HepG2 (cell line): ENCODE results near the gene PACS2. TPM values are rescaled to one million over a fixed set of nuclear protein-coding genes. Genes with fewer than 3 reads are reported as not detected.
A peak's percentile ranks its signal among the peaks of the same experiment; 100 is the strongest.

Source experiments
- ATAC-seq: fragments of 200-7000 bp; cut with Tn5 transposase; 3 replicates; pipeline ENCODE4 v1.9.1; 2020; ENCODE audit warnings: mild to moderate bottlenecking, moderate library complexity
- Bru-seq: library from RNA; stranded (reverse); fragments of 400-500 nt; gene quantifications from one replicate; lab custom pipeline; 2021; lab: Mats Ljungman, UMichigan
- BruChase-seq, 2 experiments: library from RNA; stranded (reverse); fragments of 400-500 nt; gene quantifications; one replicate each; lab custom pipeline; 2021; lab: Mats Ljungman, UMichigan
- BruUV-seq: library from RNA; stranded (reverse); fragments of 400-500 nt; replicated peaks from 2 replicates; lab custom pipeline; 2021; lab: Mats Ljungman, UMichigan
- CTCF ChIA-PET: fragments of 300-600 bp; formaldehyde crosslinking; extraction: SDS; loops from one replicate; lab custom pipeline; 2021; ENCODE audit warnings: low total read pairs, inconsistent platforms, low intra/inter-chr PET ratio; lab: Yijun Ruan, JAX
- POLR2A ChIA-PET: fragments of 350-600 bp; sonication (Branson Sonifier 250); formaldehyde crosslinking; loops from one replicate; lab custom pipeline; 2020; ENCODE audit warnings: antibody characterized with exemption, inconsistent platforms; lab: Yijun Ruan, JAX
- DNase-seq: peaks from one replicate; pipeline ENCODE4 v3.0.0-alpha.2; 2015; ENCODE audit warnings: low spot score
- FAIRE-seq: peaks from 3 replicates; lab custom pipeline; 2011; peaks lifted over from hg19 to GRCh38; lab: Jason Lieb, UNC
- H2AFZ ChIP-seq: one replicate; pipeline ENCODE4 v1.6.1; 2011; ENCODE audit warnings: low read length, inconsistent platforms
- H3K27ac ChIP-seq: fragments of 300-600 bp; 3 replicates; pipeline ENCODE4 v1.8.0; 2011; ENCODE audit warnings: mixed run types, mild to moderate bottlenecking, mixed read lengths, low read length, inconsistent platforms; ENCODE audit not compliant: insufficient read depth; ENCODE audit errors: extremely low read length
- H3K27me3 ChIP-seq, 2 experiments: fragments of 200-600 bp in 1 of 2; 2 replicates in 1 of 2; 3 replicates in 1 of 2; pipeline versions ENCODE4 v1.6.0 to v1.8.0; 2011; ENCODE audit warnings: low read length in 2 of 2, mild to moderate bottlenecking in 2 of 2, moderate library complexity in 2 of 2, inconsistent platforms in 1 of 2; ENCODE audit not compliant: insufficient read depth in 2 of 2, control insufficient read depth in 1 of 2
- H3K36me3 ChIP-seq, 2 experiments: fragments of 200-600 bp in 1 of 2; replicated peaks in 1 of 2; 2 replicates in 1 of 2; 3 replicates in 1 of 2; pipeline versions ENCODE4 v1.5.1 to v1.8.0; 2011; ENCODE audit warnings: low read length in 2 of 2, inconsistent platforms in 1 of 2; ENCODE audit not compliant: insufficient read depth in 2 of 2, control insufficient read depth in 1 of 2
- H3K4me1 ChIP-seq: 2 replicates; pipeline ENCODE4 v1.5.1; 2012; ENCODE audit warnings: low read length, inconsistent platforms; ENCODE audit not compliant: insufficient read depth
- H3K4me2 ChIP-seq: 2 replicates; pipeline ENCODE4 v1.6.0; 2011; ENCODE audit warnings: low read depth, low read length, inconsistent platforms
- H3K4me3 ChIP-seq, 3 experiments: fragments of 200-600 bp in 1 of 3; sonication (generic), shearing (Covaris generic) in 1 of 3; replicated peaks in 1 of 3; 2 replicates each; pipeline ENCODE4 v1.5.1; 2011 to 2016; ENCODE audit warnings: low read length in 3 of 3, inconsistent platforms in 2 of 3, low read depth in 2 of 3, mild to moderate bottlenecking in 2 of 3, control low read depth in 1 of 3, mixed read lengths in 1 of 3; ENCODE audit not compliant: insufficient read depth in 1 of 3
- H3K79me2 ChIP-seq: one replicate; pipeline ENCODE4 v1.6.1; 2011; ENCODE audit warnings: low read length, inconsistent platforms; ENCODE audit not compliant: insufficient read depth
- H3K9ac ChIP-seq: 2 replicates; pipeline ENCODE4 v1.6.0; 2011; ENCODE audit warnings: mild to moderate bottlenecking, low read depth, low read length, inconsistent platforms; ENCODE audit not compliant: insufficient read depth
- H3K9me3 ChIP-seq: 2 replicates; pipeline ENCODE4 v1.5.1; 2012; ENCODE audit warnings: mild to moderate bottlenecking, low read length
- H4K20me1 ChIP-seq: 2 replicates; pipeline ENCODE4 v1.6.0; 2011; ENCODE audit warnings: inconsistent platforms, mild to moderate bottlenecking, low read length, moderate library complexity; ENCODE audit not compliant: insufficient read depth
- EZH2 ChIP-seq: conservative IDR thresholded peaks from 2 replicates; pipeline ENCODE4 v1.6.1; 2012; ENCODE audit warnings: mild to moderate bottlenecking, low read depth, low read length, moderate library complexity
- GFI1 ChIP-seq: sonication (generic); formaldehyde crosslinking; IDR thresholded peaks from 2 replicates; pipeline ENCODE4 v1.5.0; 2020; ENCODE audit warnings: missing genetic modification reagents, mild to moderate bottlenecking, borderline replicate concordance
- HNRNPLL ChIP-seq: fragments of 200-400 bp; formaldehyde crosslinking; IDR thresholded peaks from 2 replicates; pipeline ENCODE4 v1.6.1; 2017; ENCODE audit warnings: mild to moderate bottlenecking, low read depth, low read length; ENCODE audit not compliant: poor library complexity, severe bottlenecking
- MEIS2 ChIP-seq: sonication (generic); formaldehyde crosslinking; IDR thresholded peaks from 2 replicates; pipeline ENCODE4 v1.9.0; 2021; ENCODE audit warnings: mild to moderate bottlenecking, missing genetic modification reagents
- MXI1 ChIP-seq: IDR thresholded peaks from 3 replicates; pipeline ENCODE4 v1.6.1; 2012; ENCODE audit warnings: low read depth, low read length, inconsistent platforms, borderline replicate concordance
- PHB2 ChIP-seq: fragments of 450-650 bp; IDR thresholded peaks from 2 replicates; pipeline ENCODE4 v1.6.1; 2018; ENCODE audit not compliant: partially characterized antibody
- POLR2A ChIP-seq, 2 experiments: IDR thresholded peaks; 2 replicates each; pipeline ENCODE4 v1.6.1; 2011; ENCODE audit warnings: low read depth in 2 of 2, low read length in 2 of 2, mild to moderate bottlenecking in 1 of 2, moderate library complexity in 1 of 2; ENCODE audit not compliant: insufficient read depth in 1 of 2
- SKI ChIP-seq: fragments of 450-650 bp; IDR thresholded peaks from one replicate; pipeline ENCODE4 v1.6.1; 2018; ENCODE audit warnings: mild to moderate bottlenecking; ENCODE audit not compliant: partially characterized antibody
- TAF1 ChIP-seq: sonication (generic); formaldehyde crosslinking; IDR thresholded peaks from 2 replicates; pipeline ENCODE4 v1.4.0; 2020; ENCODE audit warnings: missing genetic modification reagents
- ZNF205 ChIP-seq: IDR thresholded peaks from 2 replicates; pipeline ENCODE4 v1.6.1; 2018; ENCODE audit warnings: missing biosample characterization, missing genetic modification reagents
- ZNF3 ChIP-seq: IDR thresholded peaks from 2 replicates; pipeline ENCODE4 v1.7.0; 2017; ENCODE audit warnings: inconsistent platforms
- ZNF552 ChIP-seq: sonication (generic); formaldehyde crosslinking; IDR thresholded peaks from 2 replicates; pipeline ENCODE4 v1.9.0; 2022; ENCODE audit warnings: missing genetic modification reagents, mild to moderate bottlenecking, borderline replicate concordance
- ZNF761 ChIP-seq: sonication (generic); formaldehyde crosslinking; conservative IDR thresholded peaks from 2 replicates; pipeline ENCODE4 v1.4.0; 2020; ENCODE audit warnings: mild to moderate bottlenecking, missing genetic modification reagents
- WGBS: methylation state at CpG from one replicate; pipeline ENCODE4 v1.1.6; 2017; ENCODE audit warnings: low lambda C conversion rate; 5-methylcytosine and 5-hydroxymethylcytosine counted together
- in situ Hi-C: cut with HindIII; loops from 2 replicates; pipeline ENCODE4 v1.10.0; 2017; ENCODE audit warnings: low pct_unique_long_range_greater_than_20kb; ENCODE audit not compliant: extremely low pct_ligation_motif_present
- intact Hi-C: fragments of 100-400 bp; cut with micrococcal nuclease; formaldehyde crosslinking; loops from one replicate; pipeline ENCODE4 v1.10.0; 2022; ENCODE audit not compliant: unreplicated experiment
- long read RNA-seq, 2 experiments: library from RNA in 1 of 2; library from polyadenylated mRNA in 1 of 2; stranded (forward) in 1 of 2; unstranded in 1 of 2; transcript quantifications; one replicate each; pipeline ENCODE4 v2.0.0, GENCODE V29; 2019 to 2022
- polyA minus RNA-seq, 3 experiments: library from RNA; depleted of rRNA, polyadenylated mRNA; stranded (reverse); fragments of >200 nt; gene quantifications; 2 replicates each; pipeline ENCODE4 v1.2.3, GENCODE V29; 2011; ENCODE audit warnings: low replicate concordance in 1 of 3
- polyA plus RNA-seq, 8 experiments: library from polyadenylated mRNA; depleted of rRNA in 3 of 8; stranded (reverse) in 7 of 8; unstranded in 1 of 8; fragments of >200 nt; fragmentation: Illumina TruSeq in 4 of 8; extraction: Trizol in 4 of 8; gene quantifications; 2 replicates each; pipeline versions ENCODE4 v1.2.1 to v1.2.3, GENCODE V29; 2011 to 2016; ENCODE audit warnings: low read depth in 4 of 8, missing spikeins in 1 of 8, mixed read lengths in 1 of 8; ENCODE audit not compliant: insufficient read depth in 1 of 8
- total RNA-seq, 5 experiments: library from RNA; depleted of rRNA; stranded (reverse); fragments of >200 nt; fragmentation: Illumina TruSeq; extraction: Trizol; gene quantifications; 2 replicates each; pipeline ENCODE4 v1.2.3, GENCODE V29; 2016; ENCODE audit warnings: low read depth in 1 of 5
- TF ChIP-seq, protein P1 (sequence below): sonication (generic); formaldehyde crosslinking; IDR thresholded peaks from 2 replicates; pipeline ENCODE4 v1.5.0; 2020; ENCODE audit warnings: mild to moderate bottlenecking, missing genetic modification reagents, borderline replicate concordance

PACS2 gene
- total RNA-seq (2016; rRNA removed; fragmentation: Illumina TruSeq; extraction: Trizol) (14.6 and 23.6 TPM in 2 replicates), polyA plus RNA-seq (2011; rRNA removed) (27.6 and 33.7 TPM in 2 replicates), polyA minus RNA-seq (2011; rRNA and poly(A)+ RNA removed; ENCODE audit: low replicate concordance) (21.1 and 44.9 TPM in 2 replicates), Bru-seq, nascent RNA (percentile 47 among the genes with signal in this experiment), BruChase-seq, experiment 1, labeled RNA remaining after a 6-hour chase (percentile 63 among the genes with signal in this experiment), BruChase-seq, experiment 2, labeled RNA remaining after a 2-hour chase (percentile 57 among the genes with signal in this experiment)
- total RNA-seq (2016; cell fraction: cytosol; rRNA removed; fragmentation: Illumina TruSeq; extraction: Trizol; ENCODE audit: low read depth): 32.3 and 33.7 TPM in 2 replicates
- 10.5 and 22.9 TPM in 2 replicates for total RNA-seq (2016; cell fraction: insoluble cytoplasmic fraction; rRNA removed; fragmentation: Illumina TruSeq; extraction: Trizol)
- total RNA-seq (2016; cell fraction: membrane; rRNA removed; fragmentation: Illumina TruSeq; extraction: Trizol): 48.2 and 50.4 TPM in 2 replicates
- 18.0 and 23.5 TPM in 2 replicates for total RNA-seq (2016; cell fraction: nucleus; rRNA removed; fragmentation: Illumina TruSeq; extraction: Trizol)
- 22.9 and 31.9 TPM in 2 replicates for polyA plus RNA-seq (2011; cell fraction: cytosol; rRNA removed)
- polyA plus RNA-seq (2011; cell fraction: nucleus; rRNA removed): 175 and 213 TPM in 2 replicates
- polyA plus RNA-seq (2012): 22.4 and 34.0 TPM in 2 replicates
- 37.2 and 44.2 TPM in 2 replicates for polyA plus RNA-seq (2016; cell fraction: cytosol; fragmentation: Illumina TruSeq; extraction: Trizol; ENCODE audit: low read depth)
- 16.9 and 23.7 TPM in 2 replicates for polyA plus RNA-seq (2016; cell fraction: insoluble cytoplasmic fraction; fragmentation: Illumina TruSeq; extraction: Trizol; ENCODE audit: low read depth)
- polyA plus RNA-seq (2016; cell fraction: membrane; fragmentation: Illumina TruSeq; extraction: Trizol; ENCODE audit: low read depth): 47.5 and 52.5 TPM in 2 replicates
- polyA plus RNA-seq (2016; cell fraction: nucleus; fragmentation: Illumina TruSeq; extraction: Trizol; ENCODE audit: insufficient read depth, low read depth): 55.8 and 60.4 TPM in 2 replicates
- polyA minus RNA-seq (2011; cell fraction: cytosol; rRNA and poly(A)+ RNA removed): 12.7 and 16.0 TPM in 2 replicates
- 29.4 and 36.3 TPM in 2 replicates for polyA minus RNA-seq (2011; cell fraction: nucleus; rRNA and poly(A)+ RNA removed)
- long read RNA-seq, experiment 1, partial matches to known transcripts: 1 of 6 reads
- long read RNA-seq, experiment 1, other reads (novel, unspliced or antisense): 5 of 6 reads
- long read RNA-seq, experiment 2, transcript PACS2-201 (24 exons, 3,708 nt): major isoform, 18 of 85 reads
- long read RNA-seq, experiment 2, partial matches to known transcripts: 26 of 85 reads
- long read RNA-seq, experiment 2, other reads (novel, unspliced or antisense): 41 of 85 reads

DNA sequence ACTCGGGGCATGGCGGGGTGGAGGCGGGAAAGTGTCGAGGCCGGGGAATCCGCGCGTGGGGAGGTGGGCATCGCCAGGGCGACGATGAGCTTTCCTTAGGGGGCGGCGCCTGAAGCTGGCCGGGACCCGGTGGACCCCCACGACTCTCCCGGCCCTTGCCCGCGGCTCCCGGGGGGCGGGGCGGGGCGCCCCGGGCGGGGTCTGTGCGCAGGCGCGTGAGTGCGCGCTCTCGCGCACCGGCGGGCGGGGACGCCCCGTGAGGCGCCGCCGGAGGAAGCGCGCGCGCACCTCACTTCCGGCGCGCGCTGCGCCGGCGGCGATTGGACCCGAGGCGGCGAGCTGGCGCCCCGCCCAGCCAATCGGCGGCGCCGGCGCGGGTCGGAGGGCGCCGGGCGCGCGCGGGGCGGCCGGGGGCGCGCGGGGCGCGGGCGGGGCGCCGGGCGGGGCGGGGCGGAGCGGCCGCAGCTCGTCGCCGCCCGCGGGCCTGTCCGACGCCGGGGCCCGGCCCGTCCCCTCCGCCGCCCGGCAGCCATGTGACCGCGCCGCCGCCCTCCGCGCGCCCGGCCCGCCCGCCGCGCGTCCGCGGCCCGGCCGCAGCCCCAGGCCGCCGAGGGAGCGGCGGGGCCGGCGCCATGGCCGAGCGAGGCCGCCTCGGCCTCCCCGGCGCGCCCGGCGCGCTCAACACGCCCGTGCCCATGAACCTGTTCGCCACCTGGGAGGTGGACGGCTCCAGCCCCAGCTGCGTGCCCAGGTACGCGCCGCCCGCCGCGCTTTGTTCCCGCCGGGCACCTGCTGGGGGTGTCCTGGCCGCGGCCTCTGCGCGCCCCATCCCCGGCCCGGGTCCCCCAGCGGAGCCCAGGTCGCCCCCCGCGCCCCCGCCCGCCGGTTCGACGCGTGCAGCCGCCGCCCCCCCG is at the start of gene PACS2:
Gene PACS2, plus strand, starts transcription at position 462 of the 914 bp plus-strand sequence. Its CDS starts 171 bp downstream, at position 633.
- Histone ChIP-seq H3K9ac (peak within 1 kb of the TSS; percentile 67), H3K4me3 (peak within 1 kb of the TSS; percentile 55 to 94 (median 87)), H3K4me1 (peaks cover 24% of the 10 kb centered on the region), H2AFZ (no peak within 1 kb of the TSS), H3K36me3 (no peaks in the 10 kb centered on the region), H3K79me2 (peaks cover 25% of the 10 kb centered on the region), H3K9me3 (no peaks in the 10 kb centered on the region), H4K20me1 (peaks cover 4% of the 10 kb centered on the region; the same call in 1 of the 2 replicates), H3K4me2 (peak within 1 kb of the TSS; percentile 95), H3K27ac (peak within 1 kb of the TSS; percentile 23), H3K27me3 (no peaks in the 10 kb centered on the region)
- 4% methylated on average over 21 of the region's 163 CpGs for WGBS
- BruUV-seq: no TSS peak
- FAIRE-seq (no peak), ATAC-seq (peak; percentile 50), DNase-seq (peak; percentile 46)
- in situ Hi-C loops: no loop called here
- ChIA-PET POLR2A (interaction anchor here (0.8 to 2.2 kb wide), 5 partner anchors 11 to 450 kb away, joined by 3 to 34 read pairs (median 3); partner anchors contain the start of genes BRF1, CEP170B and TEX22), CTCF (no interaction called here)
- intact Hi-C loops: loop anchor here (2.0 to 10.0 kb wide), 2 partner anchors 38 to 180 kb away; partner anchors contain the start of gene TEDC1
- TF ChIP-seq TAF1 (CRISPR knock-in tag): 0 out of 2 replicates have a peak, but pooled peaks have one; percentile 5
- TF ChIP-seq HNRNPLL: no peak
- no peak for TF ChIP-seq SKI
- no peak for TF ChIP-seq EZH2
- no peak for TF ChIP-seq PHB2
- TF ChIP-seq, protein P1, sequence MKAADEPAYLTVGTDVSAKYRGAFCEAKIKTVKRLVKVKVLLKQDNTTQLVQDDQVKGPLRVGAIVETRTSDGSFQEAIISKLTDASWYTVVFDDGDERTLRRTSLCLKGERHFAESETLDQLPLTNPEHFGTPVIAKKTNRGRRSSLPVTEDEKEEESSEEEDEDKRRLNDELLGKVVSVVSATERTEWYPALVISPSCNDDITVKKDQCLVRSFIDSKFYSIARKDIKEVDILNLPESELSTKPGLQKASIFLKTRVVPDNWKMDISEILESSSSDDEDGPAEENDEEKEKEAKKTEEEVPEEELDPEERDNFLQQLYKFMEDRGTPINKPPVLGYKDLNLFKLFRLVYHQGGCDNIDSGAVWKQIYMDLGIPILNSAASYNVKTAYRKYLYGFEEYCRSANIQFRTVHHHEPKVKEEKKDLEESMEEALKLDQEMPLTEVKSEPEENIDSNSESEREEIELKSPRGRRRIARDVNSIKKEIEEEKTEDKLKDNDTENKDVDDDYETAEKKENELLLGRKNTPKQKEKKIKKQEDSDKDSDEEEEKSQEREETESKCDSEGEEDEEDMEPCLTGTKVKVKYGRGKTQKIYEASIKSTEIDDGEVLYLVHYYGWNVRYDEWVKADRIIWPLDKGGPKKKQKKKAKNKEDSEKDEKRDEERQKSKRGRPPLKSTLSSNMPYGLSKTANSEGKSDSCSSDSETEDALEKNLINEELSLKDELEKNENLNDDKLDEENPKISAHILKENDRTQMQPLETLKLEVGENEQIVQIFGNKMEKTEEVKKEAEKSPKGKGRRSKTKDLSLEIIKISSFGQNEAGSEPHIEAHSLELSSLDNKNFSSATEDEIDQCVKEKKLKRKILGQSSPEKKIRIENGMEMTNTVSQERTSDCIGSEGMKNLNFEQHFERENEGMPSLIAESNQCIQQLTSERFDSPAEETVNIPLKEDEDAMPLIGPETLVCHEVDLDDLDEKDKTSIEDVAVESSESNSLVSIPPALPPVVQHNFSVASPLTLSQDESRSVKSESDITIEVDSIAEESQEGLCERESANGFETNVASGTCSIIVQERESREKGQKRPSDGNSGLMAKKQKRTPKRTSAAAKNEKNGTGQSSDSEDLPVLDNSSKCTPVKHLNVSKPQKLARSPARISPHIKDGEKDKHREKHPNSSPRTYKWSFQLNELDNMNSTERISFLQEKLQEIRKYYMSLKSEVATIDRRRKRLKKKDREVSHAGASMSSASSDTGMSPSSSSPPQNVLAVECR (CRISPR knock-in tag): peak; percentile 46; the same call in 1 of the 2 replicates
- 0 out of 2 replicates have a peak, but pooled peaks have one; percentile 40 for TF ChIP-seq MEIS2 (CRISPR knock-in tag)
- peak in 1 of 2 experiments; percentile 59; a peak in 2 of 4 replicates for TF ChIP-seq POLR2A (IDR thresholded peaks at IDR 0.05; ENCODE audit: insufficient read depth in 1 of 2, low read depth in 2 of 2, low read length in 2 of 2)
- no peak for TF ChIP-seq ZNF761 (CRISPR knock-in tag)
- no peak for TF ChIP-seq GFI1 (CRISPR knock-in tag)
- 0 out of 3 replicates have a peak, but pooled peaks have one; percentile 9 for TF ChIP-seq MXI1
- TF ChIP-seq ZNF205: no peak
- no peak for TF ChIP-seq ZNF3 (CRISPR knock-in tag)
- no peak for TF ChIP-seq ZNF552 (CRISPR knock-in tag)
